ENCODE results near the gene HSPH1. TPM values are rescaled to one million over a fixed set of nuclear protein-coding genes. Genes with fewer than 3 reads are reported as not detected.

Gene HSPH1
- total and polyA plus RNA-seq, 4 donors: 11.0 to 30.3 (median 20.3) TPM

- no peaks in the 10 kb centered on the region for H3K9me3 ChIP-seq (ENCODE audit: control insufficient read depth in 4 of 4, low read length in 3 of 4)
- peaks cover 0 to 16% (median 8%) of the 10 kb centered on the region in 4 donors for H3K4me1 ChIP-seq (ENCODE audit: control insufficient read depth in 4 of 4, insufficient read depth in 4 of 4, low read length in 3 of 4)
- peak; percentile 71 for DNase-seq (ENCODE audit: low spot score)
- no peaks in the 10 kb centered on the region for H3K27me3 ChIP-seq (ENCODE audit: control insufficient read depth in 4 of 4, insufficient read depth in 4 of 4, low read length in 3 of 4)
- peaks cover 0 to 6% (median 2%) of the 10 kb centered on the region in 4 donors for H3K36me3 ChIP-seq (ENCODE audit: control insufficient read depth in 4 of 4, insufficient read depth in 3 of 4, low read depth in 1 of 4, low read length in 3 of 4)
- TF ChIP-seq, protein P1, sequence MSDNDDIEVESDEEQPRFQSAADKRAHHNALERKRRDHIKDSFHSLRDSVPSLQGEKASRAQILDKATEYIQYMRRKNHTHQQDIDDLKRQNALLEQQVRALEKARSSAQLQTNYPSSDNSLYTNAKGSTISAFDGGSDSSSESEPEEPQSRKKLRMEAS (IDR thresholded peaks at IDR 0.05): peak; percentile 32
- TF ChIP-seq ATF3 (IDR thresholded peaks at IDR 0.05) (no peak), JUND (IDR thresholded peaks at IDR 0.05) (no peak), REST (IDR thresholded peaks at IDR 0.05) (peak; percentile 49), YY1 (IDR thresholded peaks at IDR 0.05) (peak; percentile 79), HNF4A (conservative IDR thresholded peaks at IDR 0.05) (no peak), EGR1 (IDR thresholded peaks at IDR 0.05; ENCODE audit: low read depth in 2 of 2) (peak in 1 of 2 donors; percentile 43), SP1 (IDR thresholded peaks at IDR 0.05) (no peak), RXRA (IDR thresholded peaks at IDR 0.05) (no peak)
- TF ChIP-seq, protein P2, sequence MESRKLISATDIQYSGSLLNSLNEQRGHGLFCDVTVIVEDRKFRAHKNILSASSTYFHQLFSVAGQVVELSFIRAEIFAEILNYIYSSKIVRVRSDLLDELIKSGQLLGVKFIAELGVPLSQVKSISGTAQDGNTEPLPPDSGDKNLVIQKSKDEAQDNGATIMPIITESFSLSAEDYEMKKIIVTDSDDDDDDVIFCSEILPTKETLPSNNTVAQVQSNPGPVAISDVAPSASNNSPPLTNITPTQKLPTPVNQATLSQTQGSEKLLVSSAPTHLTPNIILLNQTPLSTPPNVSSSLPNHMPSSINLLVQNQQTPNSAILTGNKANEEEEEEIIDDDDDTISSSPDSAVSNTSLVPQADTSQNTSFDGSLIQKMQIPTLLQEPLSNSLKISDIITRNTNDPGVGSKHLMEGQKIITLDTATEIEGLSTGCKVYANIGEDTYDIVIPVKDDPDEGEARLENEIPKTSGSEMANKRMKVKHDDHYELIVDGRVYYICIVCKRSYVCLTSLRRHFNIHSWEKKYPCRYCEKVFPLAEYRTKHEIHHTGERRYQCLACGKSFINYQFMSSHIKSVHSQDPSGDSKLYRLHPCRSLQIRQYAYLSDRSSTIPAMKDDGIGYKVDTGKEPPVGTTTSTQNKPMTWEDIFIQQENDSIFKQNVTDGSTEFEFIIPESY (IDR thresholded peaks at IDR 0.05): no peak
- TF ChIP-seq, protein P3, sequence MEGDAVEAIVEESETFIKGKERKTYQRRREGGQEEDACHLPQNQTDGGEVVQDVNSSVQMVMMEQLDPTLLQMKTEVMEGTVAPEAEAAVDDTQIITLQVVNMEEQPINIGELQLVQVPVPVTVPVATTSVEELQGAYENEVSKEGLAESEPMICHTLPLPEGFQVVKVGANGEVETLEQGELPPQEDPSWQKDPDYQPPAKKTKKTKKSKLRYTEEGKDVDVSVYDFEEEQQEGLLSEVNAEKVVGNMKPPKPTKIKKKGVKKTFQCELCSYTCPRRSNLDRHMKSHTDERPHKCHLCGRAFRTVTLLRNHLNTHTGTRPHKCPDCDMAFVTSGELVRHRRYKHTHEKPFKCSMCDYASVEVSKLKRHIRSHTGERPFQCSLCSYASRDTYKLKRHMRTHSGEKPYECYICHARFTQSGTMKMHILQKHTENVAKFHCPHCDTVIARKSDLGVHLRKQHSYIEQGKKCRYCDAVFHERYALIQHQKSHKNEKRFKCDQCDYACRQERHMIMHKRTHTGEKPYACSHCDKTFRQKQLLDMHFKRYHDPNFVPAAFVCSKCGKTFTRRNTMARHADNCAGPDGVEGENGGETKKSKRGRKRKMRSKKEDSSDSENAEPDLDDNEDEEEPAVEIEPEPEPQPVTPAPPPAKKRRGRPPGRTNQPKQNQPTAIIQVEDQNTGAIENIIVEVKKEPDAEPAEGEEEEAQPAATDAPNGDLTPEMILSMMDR (IDR thresholded peaks at IDR 0.05; ENCODE audit: low read depth, low read length, missing input control): no peak
- H3K9ac ChIP-seq (ENCODE audit: low read depth in 1 of 2, low read length in 2 of 2): peak overlapping the region; percentile 55 to 99
- H3K4me3 ChIP-seq (ENCODE audit: low read depth in 1 of 3, low read length in 3 of 3): peak overlapping the region; percentile 60 to 78 (median 62)
- under 1% methylated on average over 51 of the region's 51 CpGs for whole genome bisulfite sequencing
- H3K27ac ChIP-seq (ENCODE audit: low read depth in 1 of 2, low read length in 2 of 2): peak overlapping the region; percentile 99 to 100
Measured at GRCh38 chr13:31160857-31161556, 697 bp downstream of the HSPH1 start.

- no peak overlapping the region for H3K4me3 ChIP-seq (ENCODE audit: low read depth in 1 of 3, low read length in 3 of 3)
- H3K27me3 ChIP-seq (ENCODE audit: control insufficient read depth in 4 of 4, insufficient read depth in 4 of 4, low read length in 3 of 4): no peaks in the 10 kb centered on the region
- no peak overlapping the region for H3K9ac ChIP-seq (ENCODE audit: low read depth in 1 of 2, low read length in 2 of 2)
- peaks cover 0 to 18% (median 14%) of the 10 kb centered on the region in 4 donors for H3K36me3 ChIP-seq (ENCODE audit: control insufficient read depth in 4 of 4, insufficient read depth in 3 of 4, low read depth in 1 of 4, low read length in 3 of 4)
- no peak for DNase-seq (ENCODE audit: low spot score)
- H3K4me1 ChIP-seq (ENCODE audit: control insufficient read depth in 4 of 4, insufficient read depth in 4 of 4, low read length in 3 of 4): peaks cover 0 to 16% (median 8%) of the 10 kb centered on the region in 4 donors
- WGBS: 90% methylated on average over 4 of the region's 4 CpGs
- H3K27ac ChIP-seq (ENCODE audit: low read depth in 1 of 2, low read length in 2 of 2): no peak overlapping the region
- no peaks in the 10 kb centered on the region for H3K9me3 ChIP-seq (ENCODE audit: control insufficient read depth in 4 of 4, low read length in 3 of 4)
- no peak for TF ChIP-seq HNF4A (conservative IDR thresholded peaks at IDR 0.05)
- TF ChIP-seq ATF3 (IDR thresholded peaks at IDR 0.05): no peak
- TF ChIP-seq RAD21 (IDR thresholded peaks at IDR 0.05): no peak
- TF ChIP-seq, protein P1 (IDR thresholded peaks at IDR 0.05): no peak
- TF ChIP-seq RXRA (IDR thresholded peaks at IDR 0.05): no peak
- TF ChIP-seq, protein P3 (IDR thresholded peaks at IDR 0.05; ENCODE audit: low read depth, low read length, missing input control): no peak
- no peak for TF ChIP-seq EGR1 (IDR thresholded peaks at IDR 0.05; ENCODE audit: low read depth in 2 of 2)
- TF ChIP-seq JUND (IDR thresholded peaks at IDR 0.05): no peak
- TF ChIP-seq NR2F2 (IDR thresholded peaks at IDR 0.05): no peak
- TF ChIP-seq, protein P2 (IDR thresholded peaks at IDR 0.05): no peak
- no peak for TF ChIP-seq TAF1 (conservative IDR thresholded peaks at IDR 0.05)
Measured at GRCh38 chr13:31159306-31159705, 2.4 kb downstream of the HSPH1 start.
